Measurements from ENCODE around the gene MAPK1.
"Not testable (repeated sequence)": the region's sequence is repeated elsewhere in the genome, so short reads cannot be mapped to it uniquely, and the experiment has no call there.

Gene MAPK1

DNA sequence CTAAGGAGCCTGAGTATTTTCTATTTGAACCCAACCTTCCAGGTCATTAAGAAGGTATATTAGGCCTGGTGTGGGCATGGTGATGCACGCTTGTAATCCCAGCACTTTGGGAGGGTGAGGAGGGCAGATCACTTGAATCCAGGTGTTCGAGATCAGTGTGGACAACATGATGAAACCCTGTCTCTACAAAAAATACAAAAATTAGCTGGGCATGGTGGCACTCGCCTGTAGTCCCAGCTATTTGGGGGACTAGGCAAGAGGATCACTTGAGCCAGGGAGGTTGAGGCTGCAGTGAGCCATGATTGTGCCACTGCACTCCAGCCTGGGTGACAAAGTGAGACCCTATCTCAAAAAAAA lies 50.0 kb downstream of the MAPK1 start:
- not testable (repeated sequence) for DNase-seq

DNA sequence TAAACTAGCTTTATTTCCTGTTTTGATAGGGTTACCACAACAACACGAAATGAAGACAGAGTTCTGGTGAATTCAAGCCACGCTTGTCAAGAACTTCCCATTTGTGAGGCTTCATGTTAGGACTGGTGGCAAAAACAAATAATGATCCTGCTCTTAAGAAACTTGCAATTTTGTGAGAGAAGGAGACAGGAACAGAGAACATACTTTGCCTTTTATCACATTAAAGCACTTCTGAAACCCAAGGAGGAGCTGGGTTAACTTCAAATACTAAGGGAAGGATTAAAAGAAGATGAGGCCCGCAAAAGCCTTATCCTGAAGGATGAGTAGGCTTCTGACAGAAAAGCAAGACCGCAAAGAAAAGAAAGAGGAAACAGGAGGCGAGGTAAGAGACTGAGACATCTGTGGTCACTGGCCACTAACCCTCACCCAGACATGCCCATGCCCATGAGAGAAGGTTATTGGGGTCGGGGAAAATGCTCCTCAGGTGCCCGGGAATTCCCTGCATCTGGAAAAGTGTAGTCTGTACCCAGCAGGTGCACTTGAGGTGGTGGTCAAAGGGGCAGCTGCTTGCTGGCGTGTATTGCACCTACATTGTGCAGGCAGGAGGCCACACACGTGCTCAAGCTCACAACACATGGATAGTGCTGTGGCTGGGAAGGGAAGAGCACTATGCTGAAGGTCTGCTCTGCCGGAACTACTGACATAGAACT lies 50.5 kb downstream of the MAPK1 start:
- peak; percentile 96 for DNase-seq

DNA sequence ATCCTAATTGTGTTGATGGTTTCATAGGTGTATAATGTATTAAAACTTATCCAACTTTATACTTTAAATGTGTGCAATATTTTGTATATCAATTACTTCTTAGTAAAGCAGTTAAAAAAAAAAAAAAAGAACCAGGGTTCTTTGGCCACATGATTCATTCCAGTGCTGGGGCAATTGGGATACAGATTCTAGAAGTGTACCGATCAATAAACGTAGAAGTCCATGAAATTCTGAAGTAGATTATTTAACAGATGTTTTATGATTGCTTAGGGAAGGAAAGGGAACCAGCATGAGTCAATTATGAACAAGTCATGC lies 51.0 kb downstream of the MAPK1 start:
- no peak for DNase-seq

DNA sequence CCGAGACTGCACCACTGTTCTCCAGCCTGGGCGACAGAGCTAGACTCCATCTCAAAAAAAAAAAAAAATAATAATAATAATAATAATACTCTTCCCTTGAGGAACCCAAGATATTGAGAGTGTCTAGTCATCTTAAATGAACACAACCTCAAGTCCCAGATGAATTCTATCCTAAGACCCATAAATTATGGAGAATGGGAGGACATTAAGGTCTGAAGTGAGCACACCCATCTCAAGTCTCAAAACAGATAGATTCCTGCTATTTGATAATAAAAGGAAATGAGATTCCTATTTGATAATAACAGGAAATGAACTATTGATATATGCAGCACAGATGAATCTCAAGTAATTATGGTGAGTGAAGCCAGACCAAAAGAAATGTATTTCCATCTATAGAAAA lies 51.5 kb downstream of the MAPK1 start:
- no peak for DNase-seq

DNA sequence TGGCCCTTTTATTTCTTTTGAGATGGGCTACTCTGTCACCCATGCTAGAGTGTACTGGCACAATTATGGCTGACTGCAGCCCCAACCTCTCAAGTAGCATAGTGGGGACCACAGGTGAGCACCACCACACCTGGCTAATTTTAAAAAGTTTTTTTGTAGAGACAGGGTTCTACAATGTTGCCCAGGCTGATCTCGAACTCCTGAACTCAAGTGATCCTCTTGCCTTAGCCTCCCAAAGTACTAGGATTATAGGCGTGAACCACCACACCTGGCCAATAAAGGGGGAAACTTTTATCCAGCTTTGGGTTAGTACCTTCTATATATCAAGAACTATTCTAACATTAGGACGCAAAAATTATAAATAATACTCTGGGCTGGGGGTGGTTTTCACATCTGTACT lies 52.1 kb downstream of the MAPK1 start:
- no peak for DNase-seq

DNA sequence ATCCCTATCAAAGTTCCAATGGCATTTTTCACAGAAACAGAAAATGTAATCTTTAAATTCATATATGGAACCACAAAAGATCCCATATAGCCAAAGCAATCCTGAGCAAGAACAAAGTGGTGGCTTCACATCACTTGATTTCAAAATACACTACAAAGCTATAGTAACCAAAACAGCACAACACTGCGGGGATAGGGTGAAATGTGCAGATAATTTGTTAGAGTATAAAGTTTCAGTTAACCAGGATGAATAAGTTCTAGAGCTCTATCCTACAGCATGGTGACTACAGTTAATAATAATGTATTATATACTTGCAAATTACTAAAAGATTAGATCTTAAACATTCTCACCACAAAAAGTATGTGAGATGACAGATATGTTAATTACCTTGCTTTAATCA lies 55.5 kb downstream of the MAPK1 start:
- no peak for DNase-seq

DNA sequence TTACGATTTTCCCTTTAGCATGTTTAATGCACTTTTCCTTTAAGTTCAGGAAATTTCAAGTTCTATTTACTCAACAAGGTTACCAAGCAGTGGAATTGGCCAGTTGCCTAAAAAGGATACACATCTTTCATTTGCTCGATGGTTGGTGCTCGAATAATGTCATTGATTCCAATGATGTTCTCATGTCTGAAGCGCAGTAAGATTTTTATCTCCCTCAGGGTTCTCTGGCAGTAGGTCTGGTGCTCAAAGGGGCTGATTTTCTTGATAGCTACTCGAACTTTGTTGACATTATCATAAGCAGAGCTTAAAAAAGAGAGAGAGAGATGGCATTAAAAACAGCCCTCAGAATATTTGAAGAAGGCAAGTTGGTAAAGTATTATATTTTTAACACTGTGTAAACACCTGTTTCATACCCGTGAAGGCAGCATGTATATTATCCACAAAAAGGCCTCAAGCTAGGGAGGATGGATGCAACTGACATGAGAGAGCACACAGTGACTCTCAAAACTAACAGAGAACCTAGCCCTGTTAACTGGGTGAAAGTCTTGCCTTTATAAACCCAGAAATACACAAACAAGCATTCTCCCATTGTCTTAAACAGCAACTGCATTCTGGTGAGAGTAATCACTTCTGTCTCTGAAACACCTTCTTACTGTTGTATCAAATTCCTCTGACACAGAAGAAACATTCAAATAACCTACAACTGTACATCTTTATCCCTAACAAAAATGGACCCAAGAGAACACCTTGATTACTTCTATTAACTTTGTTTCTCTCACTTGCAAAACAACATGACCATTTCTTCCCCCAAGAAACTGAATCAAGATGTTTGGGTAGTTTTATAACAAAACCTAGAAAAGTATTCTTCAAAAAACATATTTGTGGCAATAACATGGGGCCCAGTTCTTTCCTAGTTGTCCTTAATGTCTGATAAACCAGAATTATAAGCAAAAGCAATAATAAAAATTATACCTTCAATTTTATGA lies 59.6 kb downstream of the MAPK1 start:
- DNase-seq, result peak; percentile 20

DNA sequence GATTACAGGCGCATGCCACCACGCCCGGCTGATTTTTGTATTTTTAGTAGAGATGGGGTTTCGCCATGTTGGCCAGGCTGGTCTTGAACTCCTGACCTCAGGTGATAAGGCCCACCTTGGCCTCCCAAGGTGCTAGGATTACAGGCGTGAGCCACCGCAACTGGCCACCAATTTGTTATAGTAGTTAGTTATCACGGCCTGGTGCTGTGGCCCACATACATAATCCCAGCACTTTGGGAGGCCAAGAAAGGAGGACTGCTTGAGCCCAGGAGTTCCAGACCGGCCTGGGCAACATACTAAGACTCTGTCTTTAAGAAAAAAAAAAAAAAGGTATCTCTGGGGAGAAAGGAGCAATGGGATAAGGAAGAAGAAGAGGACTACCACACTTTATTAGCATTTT lies 62.1 kb downstream of the MAPK1 start:
- not testable (repeated sequence) for DNase-seq

DNA sequence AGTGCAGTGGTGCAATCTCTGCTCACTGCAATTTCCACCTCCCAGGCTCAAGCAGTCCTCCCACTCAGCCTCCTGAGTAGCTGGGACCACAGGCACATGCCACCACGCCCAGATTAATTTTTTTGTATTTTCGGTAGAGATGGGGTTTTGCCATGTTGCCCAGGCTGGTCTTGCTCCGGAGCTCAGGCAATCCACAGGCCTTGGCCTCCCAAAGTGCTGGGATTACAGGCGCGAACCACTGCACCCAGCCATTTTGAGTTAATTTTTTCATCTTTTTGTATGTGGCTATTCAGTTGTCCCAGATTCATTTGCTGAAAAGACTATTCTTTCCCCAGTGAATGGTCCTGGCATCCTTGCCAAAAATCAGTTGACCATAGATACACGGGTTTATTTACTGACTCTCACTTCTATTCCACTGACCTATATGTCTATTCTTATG lies 63.6 kb downstream of the MAPK1 start:
- no peak for DNase-seq

DNA sequence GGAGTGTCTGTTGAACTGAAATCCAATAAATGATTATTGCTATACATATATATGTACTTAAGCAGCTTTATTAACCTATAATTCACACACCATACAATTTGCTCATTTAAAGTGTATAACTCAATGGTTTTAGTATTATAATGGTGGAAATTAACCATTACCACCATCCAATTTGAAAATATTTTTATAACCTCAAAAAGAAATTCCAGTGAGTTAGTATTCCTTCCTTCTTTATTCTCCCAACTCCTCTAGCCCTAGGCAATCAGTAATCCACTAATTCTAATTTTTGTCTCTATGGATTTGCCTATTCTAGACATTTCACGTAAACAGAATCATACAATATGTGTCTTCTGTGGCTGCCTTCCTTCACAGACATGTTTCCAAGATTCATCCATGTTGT lies 64.8 kb downstream of the MAPK1 start:
- no peak for DNase-seq

DNA sequence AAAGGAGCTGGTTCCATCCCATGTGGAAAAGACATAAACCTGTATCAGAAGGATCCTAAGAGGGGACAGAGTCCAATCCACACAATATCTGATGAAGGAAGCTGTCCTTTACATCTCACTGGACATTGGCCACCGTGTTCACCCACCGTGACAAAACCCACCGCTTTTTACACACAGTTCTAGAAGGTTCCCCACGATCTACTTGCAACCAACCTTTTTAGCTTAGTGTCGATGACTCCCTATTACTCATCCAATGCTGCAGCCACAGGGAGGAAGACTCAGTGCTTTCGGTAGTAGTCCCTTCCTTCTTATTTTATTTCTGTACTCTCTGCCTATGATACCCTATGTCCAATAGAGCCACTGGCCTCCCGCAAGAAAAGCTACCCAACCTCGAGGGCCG lies 65.4 kb downstream of the MAPK1 start:
- DNase-seq, result no peak

DNA sequence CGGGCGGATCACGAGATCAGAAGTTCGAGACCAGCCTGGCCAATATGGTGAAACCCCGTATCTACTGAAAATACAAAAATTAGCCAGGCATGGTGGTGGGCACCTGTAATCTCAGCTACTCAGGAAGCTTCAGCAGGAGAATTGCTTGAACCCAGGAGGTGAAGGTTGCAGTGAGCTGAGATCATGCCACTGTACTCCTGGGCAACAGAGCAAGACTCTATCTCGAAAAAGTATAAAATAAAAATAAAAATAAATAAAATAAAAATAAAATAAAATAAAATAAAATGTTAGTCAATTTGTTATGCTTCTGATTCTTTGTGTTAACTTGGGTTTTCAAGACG lies 66.2 kb downstream of the MAPK1 start:
- not testable (repeated sequence) for DNase-seq

DNA sequence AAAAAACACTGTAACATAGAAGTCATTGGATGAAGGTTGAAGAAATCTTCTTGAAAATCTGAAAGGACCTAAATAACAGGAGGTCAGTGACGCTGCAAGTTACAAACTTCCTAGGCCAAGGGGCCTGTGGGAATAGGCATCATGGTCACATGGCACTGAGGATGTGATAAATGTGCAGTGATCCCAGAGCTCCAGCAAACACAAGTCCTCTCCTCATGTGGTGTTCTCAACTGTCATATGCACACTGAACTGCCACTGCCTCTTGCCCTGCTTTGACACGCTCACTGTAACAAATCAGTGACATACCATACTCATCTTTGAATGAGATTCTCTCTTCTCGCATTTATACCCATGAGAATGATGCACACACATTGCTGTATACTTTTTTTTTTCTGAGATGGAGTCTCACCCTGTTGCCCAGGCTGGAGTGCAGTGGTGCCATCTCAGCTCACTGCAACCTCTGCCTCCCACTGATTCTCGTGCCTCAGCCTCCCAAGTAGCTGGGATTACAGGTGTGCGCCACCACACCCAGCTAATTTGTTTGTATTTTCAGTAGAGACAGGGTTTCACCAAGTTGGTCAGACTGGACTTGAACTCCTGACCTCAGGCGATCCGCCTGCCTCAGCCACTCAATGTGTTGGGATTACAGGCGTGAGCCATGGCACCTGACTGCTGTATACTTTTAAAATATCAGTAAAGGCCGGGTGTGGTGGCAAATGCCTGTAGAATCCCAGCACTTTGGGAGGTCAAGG lies 66.7 kb downstream of the MAPK1 start:
- no peak for DNase-seq

DNA sequence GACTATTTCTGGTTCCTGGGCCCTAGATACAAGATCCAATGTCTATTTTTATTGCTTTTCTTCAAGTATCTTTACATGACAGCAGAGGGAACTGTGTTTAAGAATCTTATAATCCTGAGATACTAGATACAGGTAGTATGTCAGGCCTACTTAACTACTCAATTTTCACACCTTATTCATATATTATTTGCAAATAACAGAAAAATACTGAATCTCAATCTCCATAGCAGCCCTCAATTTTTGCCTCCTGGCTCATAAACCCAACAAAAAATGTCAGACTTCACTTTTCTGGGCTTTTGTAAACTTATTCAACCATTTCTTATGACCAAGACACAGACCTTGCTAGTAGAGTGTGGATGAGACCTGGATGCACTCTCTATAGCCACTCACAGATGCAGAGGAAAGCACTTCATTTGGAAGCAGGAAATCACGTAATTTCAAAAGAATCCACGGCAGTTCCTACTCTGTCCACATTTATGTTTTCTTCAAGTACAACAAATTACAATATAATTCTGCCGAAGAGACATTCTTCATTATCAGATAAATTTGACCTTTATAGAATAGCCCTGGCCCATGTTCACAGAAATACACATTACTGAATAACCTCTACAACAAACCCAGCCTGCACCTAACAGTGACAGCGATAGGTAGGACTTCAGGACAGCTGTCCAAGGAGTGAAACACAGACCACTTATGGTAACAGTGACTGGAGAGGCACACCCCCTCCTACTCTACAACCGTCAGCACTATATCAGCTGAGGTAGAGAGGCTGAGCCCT lies 69.8 kb downstream of the MAPK1 start:
- no peak for DNase-seq

DNA sequence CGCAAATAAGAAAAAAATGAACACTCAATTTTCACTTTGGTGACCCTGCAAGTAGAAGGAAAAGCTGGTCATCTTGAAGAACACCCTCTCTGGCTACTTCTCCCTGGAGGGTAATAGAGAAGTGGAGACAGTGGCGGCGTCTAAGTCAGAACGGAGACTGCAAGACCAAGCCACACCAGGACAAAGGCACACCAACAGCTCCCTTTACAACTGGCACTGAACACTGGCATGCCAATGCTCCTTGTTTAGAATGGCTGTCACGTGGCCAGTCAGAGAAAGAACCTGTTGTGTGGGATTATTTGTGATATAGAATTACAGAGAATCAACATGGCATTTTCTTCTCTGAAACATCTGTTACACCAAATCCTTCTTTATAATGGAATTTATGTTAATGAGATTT lies 70.6 kb downstream of the MAPK1 start:
- no peak for DNase-seq

DNA sequence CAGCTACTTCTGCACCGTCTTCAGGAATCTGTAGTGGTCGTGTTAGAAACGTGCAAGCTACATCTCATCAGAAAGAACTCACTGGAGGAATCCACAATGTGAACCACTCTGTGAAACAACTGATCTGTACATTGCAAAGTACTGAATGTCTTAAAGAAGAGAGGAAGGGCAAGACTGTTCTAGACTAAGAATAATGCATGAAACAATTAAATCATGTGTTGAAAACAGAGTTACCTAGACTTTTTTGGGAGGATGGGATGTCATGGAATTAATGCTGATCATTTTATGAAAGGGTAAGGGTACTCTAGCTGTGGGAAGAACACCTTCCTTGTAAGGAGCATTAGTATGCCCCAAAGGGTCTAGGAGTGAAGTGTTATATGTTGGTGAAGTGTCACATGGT lies 71.2 kb downstream of the MAPK1 start:
- DNase-seq, result no peak

DNA sequence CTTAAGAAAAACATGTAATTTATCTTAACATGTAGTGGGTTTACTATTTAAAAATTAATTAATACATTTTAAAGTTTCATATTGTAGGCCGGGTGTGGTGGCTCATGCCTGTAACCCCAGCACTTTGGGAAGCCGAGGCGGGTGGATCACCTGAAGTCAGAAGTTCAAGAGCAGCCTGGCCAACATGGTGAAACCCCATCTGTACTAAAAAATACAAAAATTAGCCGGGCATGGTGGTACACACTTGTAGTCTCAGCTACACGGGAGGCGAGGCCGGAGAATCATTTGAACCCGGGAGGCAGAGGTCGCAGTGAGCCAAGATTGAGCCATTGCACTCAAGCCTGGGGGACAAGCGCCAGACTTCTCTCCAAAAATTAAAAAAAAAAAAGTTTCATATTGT lies 73.7 kb downstream of the MAPK1 start:
- DNase-seq, result not testable (repeated sequence)

DNA sequence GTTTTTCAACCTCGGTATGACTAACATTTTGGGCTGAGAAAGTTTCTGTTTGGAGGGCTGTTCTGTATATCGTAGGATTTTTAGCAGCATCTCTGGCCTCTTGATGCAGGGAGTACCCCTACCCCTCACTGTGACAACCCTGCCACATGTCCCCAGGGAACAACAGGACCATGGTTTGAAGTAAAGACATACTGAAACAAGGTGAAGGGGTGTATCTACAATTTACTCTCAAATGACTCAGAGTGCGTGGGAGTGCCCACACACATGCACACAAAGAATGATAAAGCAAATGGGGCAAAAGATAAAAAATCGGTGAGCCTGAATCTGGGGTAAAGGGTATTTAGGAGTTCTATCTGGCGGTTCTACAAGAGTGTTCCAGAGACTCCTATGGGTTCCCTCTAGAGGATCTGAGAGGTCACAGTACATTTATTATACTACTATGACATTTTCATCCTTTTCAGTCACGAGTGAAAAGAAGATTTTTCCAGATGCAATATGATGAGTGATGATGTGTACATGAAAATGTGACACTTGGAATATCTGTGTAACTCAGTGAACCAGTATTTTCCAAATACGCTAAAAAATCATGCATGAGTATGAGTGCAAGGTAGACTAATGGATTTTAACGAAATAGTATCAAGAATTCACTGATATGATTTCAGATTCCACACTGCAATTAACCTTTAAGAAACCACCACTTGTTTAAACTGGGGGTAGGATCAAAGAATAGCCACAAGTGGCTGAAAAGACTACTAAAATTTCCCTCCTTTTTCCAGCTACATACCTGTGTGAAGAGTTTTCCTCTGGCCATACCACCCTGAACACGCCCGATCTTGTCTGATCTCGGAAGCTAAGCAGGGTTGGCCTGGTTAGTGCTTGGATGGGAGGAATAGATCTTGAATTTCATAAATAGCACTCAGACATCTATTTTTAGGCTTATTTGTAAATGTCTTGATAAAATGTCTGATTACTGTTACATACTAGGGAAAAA lies 75.5 kb downstream of the MAPK1 start:
- DNase-seq, result peak; percentile 79

DNA sequence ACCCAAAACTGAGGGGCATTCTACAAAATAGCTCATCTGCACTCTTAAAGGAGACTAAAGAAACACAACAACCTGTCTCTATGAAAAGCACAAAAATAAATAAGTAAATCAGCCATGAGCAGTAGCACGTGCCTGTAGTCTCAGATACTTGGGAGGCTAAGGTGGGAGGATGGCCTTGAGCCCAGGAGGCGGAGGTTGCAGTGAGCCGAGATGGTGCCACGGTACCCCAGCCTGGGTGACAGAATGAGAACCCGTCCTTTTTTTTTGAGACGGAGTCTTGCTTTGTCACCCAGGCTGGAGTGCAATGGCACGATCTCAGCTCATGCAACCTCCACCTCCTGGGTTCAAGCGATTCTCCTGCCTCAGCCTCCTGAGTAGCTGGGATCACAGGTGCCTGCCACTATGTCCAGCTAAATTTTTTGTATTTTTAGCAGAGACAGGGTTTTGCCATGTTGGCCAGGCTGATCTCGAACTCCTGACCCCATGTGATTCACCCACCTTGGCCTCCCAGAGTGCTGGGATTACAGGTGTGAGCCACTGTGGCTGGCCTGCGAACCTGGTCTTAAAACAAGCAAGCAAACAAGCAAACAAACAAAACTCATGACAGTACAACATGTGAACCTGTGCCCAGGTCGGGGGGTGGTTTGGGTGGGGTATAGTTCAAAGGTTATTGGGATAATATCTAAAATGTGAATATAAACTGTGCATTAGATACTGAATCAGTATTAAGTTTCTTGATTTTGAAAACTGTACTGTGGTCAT lies 76.4 kb downstream of the MAPK1 start:
- not testable (repeated sequence) for DNase-seq

DNA sequence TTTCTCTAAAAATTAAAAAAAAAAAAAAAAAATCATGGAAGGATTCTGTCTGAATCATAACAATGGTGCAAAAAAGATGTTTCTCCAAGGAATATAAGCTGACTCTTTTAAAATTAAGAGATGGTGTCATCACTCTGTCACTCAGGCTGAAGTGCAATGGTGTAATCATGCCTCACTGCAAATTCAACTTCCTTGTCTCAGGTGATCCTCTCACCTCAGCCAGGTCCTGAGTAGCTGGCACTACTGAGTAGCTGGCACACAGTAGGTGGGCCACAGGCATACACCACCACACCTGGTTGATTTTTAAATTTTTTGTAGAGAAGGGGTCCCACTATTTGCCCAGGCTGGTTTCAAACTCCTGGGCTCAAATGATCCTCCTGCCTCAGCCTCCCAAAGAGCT lies 77.1 kb downstream of the MAPK1 start:
- DNase-seq, result no peak

DNA sequence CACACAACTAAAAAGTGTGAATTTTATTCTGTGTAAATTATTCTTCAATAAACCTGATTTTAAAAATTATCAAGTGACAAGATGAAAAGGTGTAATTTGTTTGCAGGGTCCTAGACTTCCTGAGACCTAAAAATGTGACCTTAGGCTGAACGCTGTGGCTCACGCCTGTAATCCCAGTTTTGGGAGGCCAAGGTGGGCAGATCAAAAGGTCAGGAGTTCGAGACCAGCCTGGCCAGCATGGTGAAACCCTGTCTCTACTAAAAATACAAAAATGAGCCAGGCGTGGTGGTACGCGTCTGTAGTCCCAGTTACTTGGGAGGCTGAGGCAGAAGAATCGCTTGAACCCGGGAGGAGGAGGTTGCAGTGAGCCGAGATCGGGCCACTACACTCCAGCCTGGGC lies 79.9 kb downstream of the MAPK1 start:
- not testable (repeated sequence) for DNase-seq

Measured in hematopoietic multipotent progenitor cell treated with erythropoietin and hydrocortisone succinate and interleukin-3 and kit ligand, for 4 days (in vitro differentiated cells).